Measurements from ENCODE around the gene GRIK1. TPM values are rescaled to one million over a fixed set of nuclear protein-coding genes. Genes with fewer than 3 reads are reported as not detected.

The GRIK1 gene
- total RNA-seq, 1 experiment from 2014 or later: not detected

- DNase-seq (ENCODE audit: low spot score): no peak
Observed at GRCh38 chr21:29909571-29909970, 30.2 kb downstream of the GRIK1 start.

- peak; percentile 71 for DNase-seq (ENCODE audit: low spot score)
Observed at GRCh38 chr21:29904359-29905282, 35.2 kb downstream of the GRIK1 start.

GRCh38 chr21:29896884-29897283, 42.9 kb downstream of the GRIK1 start:
- no peak for DNase-seq (ENCODE audit: low spot score)

GRCh38 chr21:29893687-29894086, 46.1 kb downstream of the GRIK1 start:
- DNase-seq (ENCODE audit: low spot score): no peak

GRCh38 chr21:29892379-29892778, 47.4 kb downstream of the GRIK1 start:
- DNase-seq (ENCODE audit: low spot score): no peak

GRCh38 chr21:29888437-29888836, 51.4 kb downstream of the GRIK1 start:
- no peak for DNase-seq (ENCODE audit: low spot score)

GRCh38 chr21:29887313-29888009, 52.3 kb downstream of the GRIK1 start:
- DNase-seq (ENCODE audit: low spot score): no peak

- no peak for DNase-seq (ENCODE audit: low spot score)
Observed at GRCh38 chr21:29885491-29885890, 54.3 kb downstream of the GRIK1 start.

- DNase-seq (ENCODE audit: low spot score): no peak
Observed at GRCh38 chr21:29875873-29876272, 63.9 kb downstream of the GRIK1 start.

- DNase-seq (ENCODE audit: low spot score): no peak
Observed at GRCh38 chr21:29875036-29875716, 64.6 kb downstream of the GRIK1 start.

- no peak for DNase-seq (ENCODE audit: low spot score)
Observed at GRCh38 chr21:29873908-29874307, 65.9 kb downstream of the GRIK1 start.

GRCh38 chr21:29870814-29871213, 69.0 kb downstream of the GRIK1 start:
- no peak for DNase-seq (ENCODE audit: low spot score)

- no peak for DNase-seq (ENCODE audit: low spot score)
Observed at GRCh38 chr21:29867796-29868195, 72.0 kb downstream of the GRIK1 start.

- no peak for DNase-seq (ENCODE audit: low spot score)
Observed at GRCh38 chr21:29860346-29860745, 79.5 kb downstream of the GRIK1 start.

- no peak for DNase-seq (ENCODE audit: low spot score)
Observed at GRCh38 chr21:29857150-29857549, 82.6 kb downstream of the GRIK1 start.

- DNase-seq (ENCODE audit: low spot score): no peak
Observed at GRCh38 chr21:29854795-29855194, 85.0 kb downstream of the GRIK1 start.

- DNase-seq (ENCODE audit: low spot score): no peak
Observed at GRCh38 chr21:29851611-29852010, 88.2 kb downstream of the GRIK1 start.

GRCh38 chr21:29849735-29850176, 90.0 kb downstream of the GRIK1 start:
- DNase-seq (ENCODE audit: low spot score): peak; percentile 67

GRCh38 chr21:29843804-29844203, 96.0 kb downstream of the GRIK1 start:
- no peak for DNase-seq (ENCODE audit: low spot score)

- no peak for DNase-seq (ENCODE audit: low spot score)
Observed at GRCh38 chr21:29834617-29835016, 105.2 kb downstream of the GRIK1 start.

- DNase-seq (ENCODE audit: low spot score): no peak
Observed at GRCh38 chr21:29832217-29832616, 107.6 kb downstream of the GRIK1 start.

- DNase-seq (ENCODE audit: low spot score): no peak
Observed at GRCh38 chr21:29829564-29830275, 110.1 kb downstream of the GRIK1 start.
